HG03135 (cell line): ENCODE measurements around the gene AICDA.

Experiments used
- ATAC-seq: cut with Tn5 transposase; IDR thresholded peaks from one replicate; pipeline ENCODE4 v1.9.1; 2021; ENCODE audit warnings: mild to moderate bottlenecking, moderate library complexity; ENCODE audit not compliant: unreplicated experiment

The AICDA gene

GRCh38 chr12:8561011-8561410 lies 51.6 kb downstream of the AICDA start:
- no peak for ATAC-seq

GRCh38 chr12:8559676-8560075 lies 53.0 kb downstream of the AICDA start:
- no peak for ATAC-seq

GRCh38 chr12:8556531-8557097 lies 56.0 kb downstream of the AICDA start:
- no peak for ATAC-seq

- no peak for ATAC-seq
Measured at GRCh38 chr12:8554451-8555195, 58.0 kb downstream of the AICDA start.

GRCh38 chr12:8553088-8553627 lies 59.5 kb downstream of the AICDA start:
- ATAC-seq, result no peak
